ENCODE measurements around the gene B3GAT1.

The B3GAT1 gene

GRCh38 chr11:134409552-134410429, 2.3 kb downstream of the B3GAT1 start:
- DNase-seq (ENCODE audit: low read depth in 2 of 2): no peak

GRCh38 chr11:134407923-134408322, 4.1 kb downstream of the B3GAT1 start:
- no peak for DNase-seq (ENCODE audit: low read depth in 2 of 2)

GRCh38 chr11:134407321-134407828, 4.7 kb downstream of the B3GAT1 start:
- no peak for DNase-seq (ENCODE audit: low read depth in 2 of 2)

- no peak for DNase-seq (ENCODE audit: low read depth in 2 of 2)
Measured at GRCh38 chr11:134406264-134407185, 5.5 kb downstream of the B3GAT1 start.

GRCh38 chr11:134405841-134406240, 6.2 kb downstream of the B3GAT1 start:
- DNase-seq (ENCODE audit: low read depth in 2 of 2): no peak

- no peak for DNase-seq (ENCODE audit: low read depth in 2 of 2)
Measured at GRCh38 chr11:134405436-134405835, 6.6 kb downstream of the B3GAT1 start.

- no peak for DNase-seq (ENCODE audit: low read depth in 2 of 2)
Measured at GRCh38 chr11:134404575-134405341, 7.3 kb downstream of the B3GAT1 start.

GRCh38 chr11:134402910-134403309, 9.1 kb downstream of the B3GAT1 start:
- DNase-seq (ENCODE audit: low read depth in 2 of 2): no peak

GRCh38 chr11:134401825-134402809, 9.9 kb downstream of the B3GAT1 start:
- DNase-seq (ENCODE audit: low read depth in 2 of 2): no peak

- DNase-seq (ENCODE audit: low read depth in 2 of 2): no peak
Measured at GRCh38 chr11:134399996-134400395, 12.0 kb downstream of the B3GAT1 start.

GRCh38 chr11:134399293-134399654, 12.8 kb downstream of the B3GAT1 start:
- DNase-seq (ENCODE audit: low read depth in 2 of 2): no peak

GRCh38 chr11:134398644-134399292, 13.3 kb downstream of the B3GAT1 start:
- DNase-seq (ENCODE audit: low read depth in 2 of 2): no peak

GRCh38 chr11:134398079-134398444, 14.0 kb downstream of the B3GAT1 start:
- no peak for DNase-seq (ENCODE audit: low read depth in 2 of 2)

- no peak for DNase-seq (ENCODE audit: low read depth in 2 of 2)
Measured at GRCh38 chr11:134397304-134398078, 14.6 kb downstream of the B3GAT1 start.

GRCh38 chr11:134395002-134395401, 17.0 kb downstream of the B3GAT1 start:
- no peak for DNase-seq (ENCODE audit: low read depth in 2 of 2)

- no peak for DNase-seq (ENCODE audit: low read depth in 2 of 2)
Measured at GRCh38 chr11:134394311-134394710, 17.7 kb downstream of the B3GAT1 start.

GRCh38 chr11:134393638-134394037, 18.4 kb downstream of the B3GAT1 start:
- no peak for DNase-seq (ENCODE audit: low read depth in 2 of 2)

GRCh38 chr11:134392953-134393615, 19.0 kb downstream of the B3GAT1 start:
- no peak for DNase-seq (ENCODE audit: low read depth in 2 of 2)

GRCh38 chr11:134391656-134392055, 20.4 kb downstream of the B3GAT1 start:
- DNase-seq (ENCODE audit: low read depth in 2 of 2): no peak

Measured in stimulated activated CD4-positive, alpha-beta T cell treated with anti-CD3 and anti-CD28 coated beads, Interleukin-1b, Interleukin-23, amount 100 ng/mL, for 1 hour (primary cell).